ENCODE measurements around the gene ALDH5A1. TPM values are rescaled to one million over a fixed set of nuclear protein-coding genes. Genes with fewer than 3 reads are reported as not detected.
A peak's percentile ranks its signal among the peaks of the same experiment; 100 is the strongest.

Gene ALDH5A1
- total and polyA plus RNA-seq, 2 of the 13 experiments (the other 11 are each of a cell fraction or from before 2014, with no cell fraction given): 12.8 to 32.5 TPM

GRCh38 chr6:24520929-24521546, 26.3 kb downstream of the ALDH5A1 start:
- H3K9me3 ChIP-seq (ENCODE audit: low read length): no peaks in the 10 kb centered on the region
- in situ Hi-C loops (cut with HindIII; ENCODE audit: extremely low pct_ligation_motif_present, low pct_unique_long_range_greater_than_20kb): loop anchor here (5.0 kb wide), 1 partner anchor 89 kb away; no protein-coding TSS in a partner anchor
- peaks cover 1 to 25% of the 10 kb centered on the region in 2 experiments; a peak in 3 of 5 replicates for H3K36me3 ChIP-seq (replicated peaks in 1 of 2; ENCODE audit: control insufficient read depth in 1 of 2, insufficient read depth in 2 of 2, low read length in 2 of 2)
- ATAC-seq (peak; percentile 100), DNase-seq (ENCODE audit: low spot score) (peak; percentile 62), FAIRE-seq (peak; percentile 72)
- H3K79me2 ChIP-seq (ENCODE audit: insufficient read depth, low read length): no peaks in the 10 kb centered on the region
- H3K4me2 ChIP-seq (ENCODE audit: low read depth, low read length): no peak overlapping the region
- no peak overlapping the region for H3K27ac ChIP-seq (ENCODE audit: extremely low read length, insufficient read depth, low read length)
- no peaks in the 10 kb centered on the region for H4K20me1 ChIP-seq (ENCODE audit: insufficient read depth, low read length)
- no TSS peak for BruUV-seq (replicated peaks)
- no peaks in the 10 kb centered on the region; the same call in 1 of the 2 replicates for H3K4me1 ChIP-seq (ENCODE audit: insufficient read depth, low read length)
- CTCF ChIA-PET (ENCODE audit: low intra/inter-chr PET ratio, low total read pairs): interaction anchor here (1.7 to 3.2 kb wide), 3 partner anchors 26 to 90 kb away, joined by 21 to 31 read pairs (median 27); partner anchors contain the start of gene ALDH5A1
- H3K4me3 ChIP-seq (replicated peaks in 1 of 3; ENCODE audit: insufficient read depth in 1 of 3, low read depth in 2 of 3, low read length in 3 of 3): no peak overlapping the region
- no peaks in the 10 kb centered on the region for H3K27me3 ChIP-seq (ENCODE audit: control insufficient read depth in 1 of 2, insufficient read depth in 2 of 2, low read length in 2 of 2)
- no peak overlapping the region for H2AFZ ChIP-seq (ENCODE audit: low read length)
- no peak overlapping the region for H3K9ac ChIP-seq (ENCODE audit: insufficient read depth, low read depth, low read length)
- WGBS (ENCODE audit: low lambda C conversion rate): 16% methylated on average over 6 of the region's 6 CpGs
- POLR2A ChIA-PET: interaction anchor here (0.6 to 1.4 kb wide), 3 partner anchors 20 to 140 kb away, joined by 3 to 19 read pairs (median 4); partner anchors contain the start of gene ALDH5A1
- intact Hi-C loops (cut with micrococcal nuclease; ENCODE audit: unreplicated experiment): loop anchor here (1.0 to 10.0 kb wide), 4 partner anchors 26 to 238 kb away; no protein-coding TSS in a partner anchor
- no peak for TF ChIP-seq ESRRA (CRISPR knock-in tag; IDR thresholded peaks at IDR 0.05; ENCODE audit: low read depth)
- TF ChIP-seq IRF2 (CRISPR knock-in tag; IDR thresholded peaks at IDR 0.05): peak; percentile 42; the same call in 1 of the 2 replicates
- peak; percentile 79 for TF ChIP-seq SMC3 (IDR thresholded peaks at IDR 0.05; ENCODE audit: low read length)
- peak; percentile 33; the same call in 1 of the 2 replicates for TF ChIP-seq PITX1 (CRISPR knock-in tag; IDR thresholded peaks at IDR 0.05)
- TF ChIP-seq CREB3 (CRISPR knock-in tag; IDR thresholded peaks at IDR 0.05): no peak
- no peak for TF ChIP-seq MED13 (CRISPR knock-in tag; IDR thresholded peaks at IDR 0.05)
- no peak for TF ChIP-seq DMTF1 (CRISPR knock-in tag; IDR thresholded peaks at IDR 0.05)
- TF ChIP-seq THRA (CRISPR knock-in tag; IDR thresholded peaks at IDR 0.05; ENCODE audit: borderline replicate concordance): peak; percentile 59; the same call in 1 of the 2 replicates
- no peak for TF ChIP-seq ZNF101 (CRISPR knock-in tag; IDR thresholded peaks at IDR 0.05; ENCODE audit: borderline replicate concordance, low read depth)
- TF ChIP-seq ZNF687 (CRISPR knock-in tag; IDR thresholded peaks at IDR 0.05): peak; percentile 34; the same call in 1 of the 2 replicates
- no peak for TF ChIP-seq JUNB (CRISPR knock-in tag; IDR thresholded peaks at IDR 0.05; ENCODE audit: borderline replicate concordance)
- peak; percentile 36; the same call in 1 of the 2 replicates for TF ChIP-seq ELF3 (CRISPR knock-in tag; IDR thresholded peaks at IDR 0.05)
- peak; percentile 43; the same call in 1 of the 2 replicates for TF ChIP-seq GATAD2A (CRISPR knock-in tag; IDR thresholded peaks at IDR 0.05)
- TF ChIP-seq ZNF33B (CRISPR knock-in tag; IDR thresholded peaks at IDR 0.05): 0 out of 2 replicates have a peak, but pooled peaks have one; percentile 52
- TF ChIP-seq ZBTB20 (CRISPR knock-in tag; IDR thresholded peaks at IDR 0.05; ENCODE audit: borderline replicate concordance, low read depth): 0 out of 2 replicates have a peak, but pooled peaks have one; percentile 42

Data from HepG2 (cell line).